ENCODE measurements around the gene VPS36. TPM values are rescaled to one million over a fixed set of nuclear protein-coding genes. Genes with fewer than 3 reads are reported as not detected.
"Not testable (repeated sequence)": the region's sequence is repeated elsewhere in the genome, so short reads cannot be mapped to it uniquely, and the experiment has no call there.

VPS36 gene
- total RNA-seq, 1 experiment from 2014 or later = 29.2 TPM

GRCh38 chr13:52411629-52412028 is 38.8 kb downstream of the VPS36 start:
- peaks cover 10% of the 10 kb centered on the region for H3K27me3 Mint-ChIP-seq (ENCODE audit: low read depth)
- no peak overlapping the region for H3K23ac ChIP-seq (ENCODE audit: insufficient read length, low read depth, low read length)
- no peak overlapping the region for H2BK5ac ChIP-seq (ENCODE audit: insufficient read length, low read length)
- H2AFZ ChIP-seq (ENCODE audit: low read length) = no peak overlapping the region
- H3K27ac ChIP-seq (ENCODE audit: insufficient read length, low read depth, low read length) = no peak overlapping the region
- H3K27ac Mint-ChIP-seq = no peak overlapping the region
- no peak overlapping the region for H4K91ac ChIP-seq (ENCODE audit: insufficient read length, low read depth, low read length)
- no peak overlapping the region for H3K56ac ChIP-seq (ENCODE audit: insufficient read length, low read depth, low read length)
- no peak overlapping the region for H2BK120ac ChIP-seq (ENCODE audit: low read depth, low read length, poor library complexity, severe bottlenecking)
- H3K36me3 Mint-ChIP-seq (ENCODE audit: insufficient read depth in 1 of 3, low read depth in 3 of 3) = peaks cover 0 to 21% (median 15%) of the 10 kb centered on the region in 3 experiments; a peak in 5 of 7 replicates
- H3K4ac ChIP-seq (ENCODE audit: low read depth, low read length) = no peak overlapping the region
- H4K5ac ChIP-seq (ENCODE audit: insufficient read length, low read depth, low read length) = no peak overlapping the region
- no CpG with 5 or more reads among the region's 4 CpGs for WGBS (ENCODE audit: extremely low coverage, insufficient read length, low lambda C conversion rate)
- no peak overlapping the region for H3K4me3 Mint-ChIP-seq
- H2BK12ac ChIP-seq (ENCODE audit: insufficient read length, low read depth, low read length) = no peak overlapping the region
- no peaks in the 10 kb centered on the region for H3K4me1 ChIP-seq (ENCODE audit: insufficient read depth, low read length)
- H4K8ac ChIP-seq (replicated peaks; ENCODE audit: insufficient read length, low read depth, low read length) = no peak overlapping the region
- H3K14ac ChIP-seq (ENCODE audit: insufficient read depth, low read length) = no peak overlapping the region
- no peak overlapping the region for H3K9ac ChIP-seq (ENCODE audit: extremely low read depth, insufficient read length, low read length)
- DNase-seq = no peak
- no peaks in the 10 kb centered on the region for H3K79me2 ChIP-seq (ENCODE audit: insufficient read depth, low read length)
- no peak overlapping the region for H3K18ac ChIP-seq (ENCODE audit: insufficient read length, low read depth, low read length)
- no peak overlapping the region for H2BK20ac ChIP-seq (ENCODE audit: low read depth, low read length, poor library complexity, severe bottlenecking)
- H3K27me3 ChIP-seq (ENCODE audit: insufficient read depth, low read length) = no peaks in the 10 kb centered on the region; the same call in 1 of the 2 replicates
- no peaks in the 10 kb centered on the region for H3K9me3 Mint-ChIP-seq
- no peak overlapping the region for H3T11ph ChIP-seq (ENCODE audit: low read length)
- no peak overlapping the region for H2AK5ac ChIP-seq (ENCODE audit: insufficient read length, low read length)
- no peaks in the 10 kb centered on the region for H4K20me1 ChIP-seq (ENCODE audit: control insufficient read depth, insufficient read depth, insufficient read length)
- no peak for TF ChIP-seq CTCF (conservative IDR thresholded peaks at IDR 0.05)
- H3K23me2 ChIP-seq (ENCODE audit: insufficient read length, low read depth, low read length, poor library complexity, severe bottlenecking) = no peaks in the 10 kb centered on the region
- H3K4me2 ChIP-seq (ENCODE audit: insufficient read depth, insufficient read length, low read length) = no peak overlapping the region
- no peak overlapping the region for H2BK15ac ChIP-seq (ENCODE audit: low read depth, low read length)
- no peaks in the 10 kb centered on the region for H3K79me1 ChIP-seq (ENCODE audit: insufficient read depth, low read depth, low read length, poor library complexity, severe bottlenecking)
- no peaks in the 10 kb centered on the region for H3K9me3 ChIP-seq (ENCODE audit: control insufficient read depth, low read depth, low read length)
- H3K4me1 Mint-ChIP-seq = no peaks in the 10 kb centered on the region

GRCh38 chr13:52408071-52408658 is 42.3 kb downstream of the VPS36 start:
- H3K27ac Mint-ChIP-seq = not testable (repeated sequence)
- no CpG with 5 or more reads among the region's 33 CpGs for WGBS (ENCODE audit: extremely low coverage, insufficient read length, low lambda C conversion rate)
- peak; percentile 44 for DNase-seq

More at GRCh38 chr13:52408071-52408658, 42.3 kb downstream of the VPS36 start:
- not testable (repeated sequence) for H3K9me3 ChIP-seq (ENCODE audit: control insufficient read depth, low read depth, low read length); H2BK120ac ChIP-seq (ENCODE audit: low read depth, low read length, poor library complexity, severe bottlenecking); H3K4me2 ChIP-seq (ENCODE audit: insufficient read depth, insufficient read length, low read length); H4K20me1 ChIP-seq (ENCODE audit: control insufficient read depth, insufficient read depth, insufficient read length); H2BK12ac ChIP-seq (ENCODE audit: insufficient read length, low read depth, low read length); H3K4me1 ChIP-seq (ENCODE audit: insufficient read depth, low read length); H3K9ac ChIP-seq (ENCODE audit: extremely low read depth, insufficient read length, low read length); H3K9me3 Mint-ChIP-seq; H3K4ac ChIP-seq (ENCODE audit: low read depth, low read length); H3K18ac ChIP-seq (ENCODE audit: insufficient read length, low read depth, low read length); H4K5ac ChIP-seq (ENCODE audit: insufficient read length, low read depth, low read length); H2BK20ac ChIP-seq (ENCODE audit: low read depth, low read length, poor library complexity, severe bottlenecking); H2AK5ac ChIP-seq (ENCODE audit: insufficient read length, low read length); H2BK5ac ChIP-seq (ENCODE audit: insufficient read length, low read length); H3K14ac ChIP-seq (ENCODE audit: insufficient read depth, low read length); H3K79me1 ChIP-seq (ENCODE audit: insufficient read depth, low read depth, low read length, poor library complexity, severe bottlenecking); H3K23ac ChIP-seq (ENCODE audit: insufficient read length, low read depth, low read length); H3K27me3 ChIP-seq (ENCODE audit: insufficient read depth, low read length); H3K23me2 ChIP-seq (ENCODE audit: insufficient read length, low read depth, low read length, poor library complexity, severe bottlenecking); H3K79me2 ChIP-seq (ENCODE audit: insufficient read depth, low read length); H4K91ac ChIP-seq (ENCODE audit: insufficient read length, low read depth, low read length); H3K36me3 Mint-ChIP-seq (ENCODE audit: insufficient read depth in 1 of 3, low read depth in 3 of 3); H3K4me1 Mint-ChIP-seq; H2AFZ ChIP-seq (ENCODE audit: low read length); H3T11ph ChIP-seq (ENCODE audit: low read length); H3K27ac ChIP-seq (ENCODE audit: insufficient read length, low read depth, low read length); H4K8ac ChIP-seq (replicated peaks; ENCODE audit: insufficient read length, low read depth, low read length); H3K4me3 Mint-ChIP-seq; H3K56ac ChIP-seq (ENCODE audit: insufficient read length, low read depth, low read length); H2BK15ac ChIP-seq (ENCODE audit: low read depth, low read length)
- H3K27me3 Mint-ChIP-seq (ENCODE audit: low read depth) = peaks cover 40% of the 10 kb centered on the region
